Upper lobe of left lung (tissue), 4 donors: Measurements from ENCODE around the gene UBQLN1.

Experiments
- POLR2A ChIP-seq, 4 donors: fragments of 450-650 bp; IDR thresholded peaks; one replicate each; pipeline ENCODE4 v1.5.1; 2016 to 2017; ENCODE audit warnings: antibody characterized with exemption in 4 of 4, mild to moderate bottlenecking in 2 of 4
- POLR2AphosphoS5 ChIP-seq, 2 donors: sonication (generic); formaldehyde crosslinking; IDR thresholded peaks; one replicate each; pipeline ENCODE4 v1.5.1; 2017; ENCODE audit warnings: antibody characterized with exemption in 2 of 2
- TF ChIP-seq, protein P1 (sequence below), 6 experiments: fragments of 450-650 bp in 4 of 6; fragments of 200-600 bp in 2 of 6; sonication (generic) in 2 of 6; IDR thresholded peaks; one replicate each; pipeline ENCODE4 v1.5.1; 2016 to 2019; ENCODE audit warnings: antibody characterized with exemption in 6 of 6

DNA sequence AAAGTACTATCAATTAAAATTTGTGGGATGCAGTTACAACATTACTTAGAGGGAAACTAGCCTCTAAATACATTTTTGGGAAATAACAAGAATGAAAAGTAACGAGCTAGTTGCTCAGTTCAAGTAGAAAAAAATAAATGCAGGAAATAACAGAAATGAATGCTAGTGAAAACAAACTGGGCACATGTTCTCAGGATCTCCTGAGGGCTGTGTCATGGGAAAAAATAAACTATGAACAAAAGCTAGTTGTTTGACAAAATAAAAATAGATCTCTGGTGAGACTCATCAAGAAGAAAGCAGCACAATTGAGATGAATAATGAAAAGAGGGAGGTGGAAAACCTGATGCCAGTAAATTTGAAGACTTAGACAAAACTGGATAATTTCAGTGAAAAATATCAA, 68.5 kb downstream of the UBQLN1 start:
- no peak for TF ChIP-seq POLR2AphosphoS5 (IDR thresholded peaks at IDR 0.05)
- TF ChIP-seq, protein P1, sequence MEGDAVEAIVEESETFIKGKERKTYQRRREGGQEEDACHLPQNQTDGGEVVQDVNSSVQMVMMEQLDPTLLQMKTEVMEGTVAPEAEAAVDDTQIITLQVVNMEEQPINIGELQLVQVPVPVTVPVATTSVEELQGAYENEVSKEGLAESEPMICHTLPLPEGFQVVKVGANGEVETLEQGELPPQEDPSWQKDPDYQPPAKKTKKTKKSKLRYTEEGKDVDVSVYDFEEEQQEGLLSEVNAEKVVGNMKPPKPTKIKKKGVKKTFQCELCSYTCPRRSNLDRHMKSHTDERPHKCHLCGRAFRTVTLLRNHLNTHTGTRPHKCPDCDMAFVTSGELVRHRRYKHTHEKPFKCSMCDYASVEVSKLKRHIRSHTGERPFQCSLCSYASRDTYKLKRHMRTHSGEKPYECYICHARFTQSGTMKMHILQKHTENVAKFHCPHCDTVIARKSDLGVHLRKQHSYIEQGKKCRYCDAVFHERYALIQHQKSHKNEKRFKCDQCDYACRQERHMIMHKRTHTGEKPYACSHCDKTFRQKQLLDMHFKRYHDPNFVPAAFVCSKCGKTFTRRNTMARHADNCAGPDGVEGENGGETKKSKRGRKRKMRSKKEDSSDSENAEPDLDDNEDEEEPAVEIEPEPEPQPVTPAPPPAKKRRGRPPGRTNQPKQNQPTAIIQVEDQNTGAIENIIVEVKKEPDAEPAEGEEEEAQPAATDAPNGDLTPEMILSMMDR (IDR thresholded peaks at IDR 0.05) = no peak
- TF ChIP-seq POLR2A (IDR thresholded peaks at IDR 0.05) = no peak
